Measurements from ENCODE around the gene GGN.

- TF ChIP-seq MXI1 (IDR thresholded peaks at IDR 0.05; ENCODE audit: low read depth, low read length) (no peak), FOXA1 (IDR thresholded peaks at IDR 0.05; ENCODE audit: borderline replicate concordance) (no peak), SMC3 (conservative IDR thresholded peaks at IDR 0.05; ENCODE audit: insufficient read depth, low read depth, low read length) (no peak), VEZF1 (CRISPR knock-in tag; IDR thresholded peaks at IDR 0.05) (no peak), CHAMP1 (IDR thresholded peaks at IDR 0.05) (no peak)
These were observed 11.3 kb downstream of the GGN start for GRCh38 chr19:38376576-38376975.

Data from K562 (cell line).